NOMO-1 treated with dmso at 0.1 percent for 144 hours (cell line): ENCODE data around the gene HMCN2.

Experiments used
- DNase-seq: peaks from one replicate; lab custom pipeline; 2025; ENCODE audit not compliant: unreplicated experiment; lab: John Stamatoyannopoulos, UW

Gene HMCN2

DNA sequence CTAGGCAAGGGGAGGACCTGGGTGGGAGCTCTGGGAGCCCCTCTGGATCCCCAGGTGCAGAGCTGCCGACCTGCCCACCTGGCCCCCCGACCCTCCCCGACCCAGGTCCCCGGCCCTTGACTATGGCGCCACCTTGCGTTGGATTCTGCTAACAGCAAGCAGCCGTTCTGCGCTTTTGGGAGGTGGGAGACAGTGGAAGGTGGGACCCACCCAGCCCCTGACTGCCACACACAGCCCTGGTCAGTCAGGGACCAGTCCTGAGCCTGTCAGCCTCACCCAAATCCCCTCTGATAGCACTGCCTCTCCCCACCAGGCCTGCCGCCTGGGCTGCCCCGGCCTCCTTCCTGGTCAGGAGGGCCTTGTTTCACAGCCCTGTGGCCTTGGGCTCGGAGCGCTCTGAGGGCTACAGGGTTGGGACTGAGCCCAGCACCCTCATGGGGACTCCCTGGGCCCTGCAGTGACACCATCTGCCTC, 77.9 kb downstream of the HMCN2 start:
- DNase-seq, result no peak

DNA sequence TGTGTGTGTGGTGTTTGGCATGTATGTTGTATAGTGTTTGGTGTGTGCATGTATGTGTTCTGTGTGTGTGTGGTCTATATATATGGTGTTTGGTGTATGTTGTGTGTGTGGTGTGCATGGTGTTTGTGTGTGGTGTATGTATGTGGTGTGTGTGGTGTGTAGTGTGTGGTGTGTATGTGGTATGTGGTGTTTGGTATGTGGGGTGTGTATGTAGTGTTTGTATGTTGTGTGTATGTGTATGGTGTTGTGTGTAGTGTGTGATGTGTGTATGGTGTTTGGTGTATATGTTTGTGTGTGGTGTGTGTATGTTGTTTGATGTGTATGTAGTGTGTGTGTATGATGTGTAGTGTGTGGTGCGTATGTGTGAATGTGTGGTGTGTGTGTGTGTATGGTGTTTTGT, 78.8 kb downstream of the HMCN2 start:
- no peak for DNase-seq

DNA sequence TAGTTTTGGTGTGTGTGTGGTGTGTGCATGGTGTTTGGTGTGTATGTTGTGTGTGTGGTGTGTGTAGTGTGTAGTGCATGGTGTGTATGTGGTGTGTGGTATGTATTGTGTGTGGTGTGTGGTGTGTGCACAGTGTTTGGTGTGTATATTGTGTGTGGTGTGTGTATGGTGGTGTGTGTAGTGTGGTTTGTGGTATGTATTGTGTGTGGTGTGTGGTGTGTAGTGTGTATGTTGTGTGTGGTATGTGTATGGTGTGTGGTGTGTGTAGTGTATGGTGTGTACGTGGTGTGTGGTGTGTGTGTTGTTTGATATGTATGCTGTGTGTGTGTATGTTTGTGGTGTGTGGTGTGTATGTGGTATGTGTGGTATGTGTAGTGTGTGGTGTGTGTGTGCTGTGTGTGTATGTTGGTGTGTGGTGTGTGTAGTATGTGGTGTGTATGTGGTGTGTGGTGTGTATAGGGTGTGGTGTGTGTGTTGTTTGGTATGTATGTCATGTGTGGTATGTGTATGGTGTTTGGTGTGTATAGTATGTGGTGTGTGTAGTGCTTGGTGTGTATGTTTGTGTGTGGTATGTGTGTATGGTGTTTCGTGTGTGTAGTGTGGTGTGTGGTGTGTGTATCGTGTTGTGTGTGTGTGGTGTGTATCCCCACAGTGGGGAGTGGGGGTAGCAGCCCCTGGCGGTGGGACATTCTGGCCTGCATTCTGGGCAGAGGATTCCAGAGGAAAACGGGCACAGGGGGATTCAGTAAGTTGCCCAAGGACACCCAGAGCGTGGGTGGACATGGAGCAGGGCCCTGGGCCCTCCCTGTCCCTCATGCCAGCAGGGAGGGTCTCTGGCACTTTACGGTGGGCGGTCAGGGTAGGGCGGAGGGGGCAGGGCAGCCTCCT, 79.7 kb downstream of the HMCN2 start:
- DNase-seq, result no peak

- no peak for DNase-seq
Observed at GRCh38 chr9:130345897-130346385, 80.4 kb downstream of the HMCN2 start.

- DNase-seq, result no peak
Observed at GRCh38 chr9:130346431-130346830, 80.9 kb downstream of the HMCN2 start.

DNA sequence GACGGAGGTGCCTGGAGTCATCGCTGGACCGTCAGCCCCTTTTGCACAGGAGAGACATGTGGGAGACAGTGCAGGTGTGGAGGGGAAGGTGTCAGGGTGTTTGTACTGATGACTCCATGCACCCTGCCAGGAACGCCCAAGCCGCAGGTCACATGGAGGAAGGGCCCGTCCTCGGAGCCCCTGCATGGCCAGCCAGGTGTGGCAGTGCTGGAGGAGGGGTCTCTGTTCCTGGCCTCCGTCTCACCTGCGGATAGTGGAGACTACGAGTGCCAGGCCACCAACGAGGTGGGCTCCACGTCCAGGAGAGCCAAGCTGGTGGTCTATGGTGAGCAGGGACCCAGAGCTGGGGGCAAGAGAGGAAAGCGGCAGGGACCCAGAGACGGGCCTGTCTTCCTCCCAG, 81.5 kb downstream of the HMCN2 start:
- no peak for DNase-seq

DNA sequence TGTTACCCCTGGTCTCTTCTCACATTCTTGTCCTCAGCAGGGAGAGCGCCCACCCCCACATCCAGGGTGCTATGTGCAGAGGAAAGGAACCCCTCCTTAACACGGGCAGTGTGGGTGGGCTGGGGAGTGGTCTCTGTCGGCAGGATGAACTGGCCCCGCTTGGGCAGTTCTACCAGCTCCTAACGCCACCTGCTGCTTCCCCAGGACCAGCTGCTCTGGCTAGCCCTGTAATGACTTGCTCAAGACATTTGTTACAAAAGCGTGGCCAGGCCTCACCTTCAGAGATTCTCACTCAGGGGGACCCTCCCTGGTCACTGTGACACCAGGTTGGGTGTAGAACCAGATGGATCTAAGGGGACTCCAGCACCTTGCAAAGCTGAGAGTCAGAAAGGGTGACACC, 82.4 kb downstream of the HMCN2 start:
- no peak for DNase-seq

DNA sequence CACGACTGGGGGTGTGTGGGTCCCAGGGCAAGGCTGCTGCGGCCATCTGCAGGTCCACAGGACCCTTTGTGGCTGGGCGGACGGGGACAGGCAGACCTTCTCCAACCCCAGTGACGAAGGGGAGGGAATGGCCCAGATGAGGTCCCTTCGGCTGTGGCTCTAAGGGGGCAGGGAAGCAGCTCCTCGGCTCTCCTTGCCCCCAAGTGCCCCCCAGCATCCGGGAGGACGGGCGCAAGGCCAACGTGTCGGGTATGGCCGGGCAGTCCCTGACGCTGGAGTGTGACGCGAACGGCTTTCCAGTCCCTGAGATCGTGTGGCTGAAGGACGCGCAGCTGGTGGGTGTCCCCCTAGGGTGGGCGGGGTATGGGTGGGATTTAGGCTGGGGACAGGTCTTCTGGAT, 82.8 kb downstream of the HMCN2 start:
- no peak for DNase-seq

GRCh38 chr9:130348881-130349280, 83.3 kb downstream of the HMCN2 start:
- DNase-seq, result no peak

DNA sequence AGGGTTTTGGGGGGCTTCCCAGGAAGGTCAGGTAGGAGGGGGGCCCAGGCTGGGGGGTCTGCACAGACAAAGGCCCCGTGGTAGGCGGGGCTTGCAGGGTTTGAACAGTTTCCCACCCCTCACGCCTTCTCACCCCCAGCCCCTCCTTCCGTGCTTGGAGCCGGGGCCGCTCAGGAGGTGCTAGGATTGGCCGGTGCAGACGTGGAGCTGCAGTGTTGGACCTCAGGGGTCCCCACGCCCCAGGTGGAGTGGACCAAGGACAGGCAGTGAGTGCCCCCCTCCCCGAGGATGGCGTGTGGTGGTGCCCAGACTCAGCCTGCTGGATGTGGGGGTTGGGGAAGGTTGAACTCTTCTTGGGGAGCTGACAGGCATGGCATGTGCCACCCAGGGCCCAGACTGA, 83.8 kb downstream of the HMCN2 start:
- DNase-seq, result no peak

DNA sequence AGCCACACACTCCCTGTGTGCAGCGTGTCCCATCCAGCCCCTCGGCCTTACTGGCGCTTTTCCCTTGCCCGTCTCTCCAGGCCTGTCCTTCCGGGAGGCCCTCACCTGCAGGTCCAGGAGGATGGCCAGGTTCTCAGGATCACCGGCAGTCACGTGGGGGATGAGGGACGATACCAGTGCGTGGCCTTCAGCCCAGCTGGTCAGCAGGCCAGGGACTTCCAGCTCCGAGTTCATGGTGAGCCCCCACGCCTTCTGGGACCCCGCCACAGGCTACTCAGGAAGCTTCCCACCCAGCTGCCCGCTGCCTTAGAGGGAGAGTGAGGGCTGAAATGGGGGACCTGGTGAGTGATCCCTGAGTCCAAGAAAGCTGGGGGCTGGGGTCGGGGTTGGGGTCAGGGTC, 85.8 kb downstream of the HMCN2 start:
- no peak for DNase-seq

- no peak for DNase-seq
Observed at GRCh38 chr9:130352081-130352480, 86.5 kb downstream of the HMCN2 start.

- DNase-seq, result no peak
Observed at GRCh38 chr9:130352586-130353285, 87.2 kb downstream of the HMCN2 start.

GRCh38 chr9:130354378-130354777, 88.8 kb downstream of the HMCN2 start:
- DNase-seq, result no peak

DNA sequence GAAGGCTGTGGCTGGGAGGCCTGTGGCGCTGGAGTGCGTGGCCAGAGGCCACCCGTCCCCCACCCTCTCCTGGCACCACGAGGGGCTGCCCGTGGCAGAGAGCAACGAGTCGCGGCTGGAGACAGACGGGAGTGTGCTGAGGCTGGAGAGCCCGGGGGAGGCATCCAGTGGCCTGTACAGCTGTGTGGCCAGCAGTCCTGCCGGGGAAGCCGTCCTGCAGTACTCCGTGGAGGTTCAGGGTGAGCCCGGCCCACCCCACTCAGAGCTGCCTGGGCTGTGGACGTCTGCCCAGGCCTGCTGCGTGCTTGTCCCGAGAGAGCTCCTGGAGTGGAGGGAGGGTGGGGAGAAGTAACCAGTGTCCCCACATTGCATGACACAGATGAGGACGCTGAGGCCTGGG, 89.2 kb downstream of the HMCN2 start:
- no peak for DNase-seq

- DNase-seq, result no peak
Observed at GRCh38 chr9:130356033-130356432, 90.5 kb downstream of the HMCN2 start.

GRCh38 chr9:130356877-130357584, 91.5 kb downstream of the HMCN2 start:
- DNase-seq, result no peak

DNA sequence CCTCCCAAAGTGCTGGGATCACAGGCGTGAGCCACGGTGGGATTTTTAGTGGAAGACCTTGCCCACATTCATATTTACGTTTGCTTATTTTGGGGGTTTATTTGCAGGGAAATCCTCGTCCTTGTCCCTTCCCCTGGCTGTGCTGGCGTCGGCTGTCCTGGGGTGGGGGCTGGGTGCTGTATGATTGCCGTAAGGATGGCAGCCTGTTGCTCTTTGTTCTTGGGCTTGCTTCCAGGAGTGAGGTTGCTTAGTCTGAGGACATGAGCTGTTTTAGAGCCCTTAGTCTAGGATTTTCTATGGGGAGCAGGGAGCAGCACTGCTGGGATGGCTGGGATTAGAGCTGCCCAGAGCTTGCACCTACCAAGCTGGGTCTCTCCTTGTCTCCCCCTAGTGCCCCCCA, 93.4 kb downstream of the HMCN2 start:
- no peak for DNase-seq

DNA sequence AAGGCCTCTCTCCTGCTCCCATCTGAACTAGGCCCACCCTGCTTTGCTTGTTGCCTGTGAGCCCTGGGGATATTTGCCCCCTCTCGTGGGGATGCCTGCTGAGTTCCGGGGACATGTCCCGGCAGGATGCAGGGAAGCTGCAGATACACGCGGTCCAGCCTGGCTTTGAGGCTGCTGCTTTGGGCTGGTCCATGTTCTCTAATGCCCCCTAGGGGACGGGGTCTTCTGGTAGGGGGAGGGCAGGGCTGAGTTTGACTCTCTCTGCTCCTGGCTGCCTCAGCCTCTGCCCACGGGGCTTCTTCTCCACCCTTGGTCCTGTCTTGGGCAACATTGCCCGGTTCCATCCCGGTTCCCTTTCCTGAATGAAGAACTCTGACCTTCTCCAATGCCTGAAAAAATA, 94.3 kb downstream of the HMCN2 start:
- no peak for DNase-seq

DNA sequence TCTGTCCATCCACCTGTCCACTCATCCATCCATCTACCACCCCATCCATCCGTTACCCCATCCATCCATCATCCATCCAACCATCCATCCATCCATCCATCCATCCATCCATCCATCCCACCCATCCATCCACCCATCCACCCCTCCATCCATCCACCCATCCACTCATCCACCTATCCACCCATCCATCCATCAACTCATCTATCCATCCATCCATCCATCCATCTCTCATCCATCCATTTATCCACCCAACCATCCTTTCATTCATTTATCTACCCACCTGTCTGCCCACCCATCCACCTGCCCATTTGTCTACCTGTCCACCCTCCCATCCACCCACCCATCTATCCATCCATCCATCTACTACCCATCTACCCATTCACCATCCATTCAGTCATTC, 95.1 kb downstream of the HMCN2 start:
- DNase-seq, result no peak

GRCh38 chr9:130361873-130362362, 96.4 kb downstream of the HMCN2 start:
- DNase-seq, result no peak
